Peyer's patch (tissue), 4 donors: ENCODE measurements around the gene ZSCAN26. TPM values are rescaled to one million over a fixed set of nuclear protein-coding genes. Genes with fewer than 3 reads are reported as not detected.
A peak's percentile ranks its signal among the peaks of the same experiment; 100 is the strongest.

Experiments
- DNase-seq, 3 donors: peaks; one replicate each; pipeline ENCODE4 v3.0.0-alpha.2; 2017 to 2019
- H3K27ac ChIP-seq, 4 donors: fragments of 200-600 bp; sonication (generic); one replicate each; pipeline ENCODE4 v1.5.1; 2016 to 2019
- H3K27me3 ChIP-seq, 2 donors: fragments of 200-600 bp; sonication (generic); one replicate each; pipeline ENCODE4 v1.5.1; 2019
- H3K36me3 ChIP-seq, 3 donors: fragments of 200-600 bp; sonication (generic); one replicate each; pipeline ENCODE4 v1.5.1; 2016 to 2019
- H3K4me1 ChIP-seq, 4 donors: fragments of 200-600 bp; sonication (generic); one replicate each; pipeline ENCODE4 v1.5.1; 2016 to 2019
- H3K4me3 ChIP-seq, 4 donors: fragments of 200-600 bp; sonication (generic); 1 replicate in 3 of 4; 2 replicates in 1 of 4; pipeline ENCODE4 v1.5.1; 2016 to 2019; ENCODE audit warnings: mild to moderate bottlenecking in 1 of 4
- H3K9me3 ChIP-seq, 4 donors: fragments of 200-600 bp; sonication (generic); one replicate each; pipeline ENCODE4 v1.5.1; 2016 to 2019; ENCODE audit warnings: mild to moderate bottlenecking in 1 of 4
- CTCF ChIP-seq, 6 experiments: fragments of 450-650 bp in 4 of 6; fragments of 200-600 bp in 2 of 6; sonication (generic) in 1 of 6; IDR thresholded peaks; one replicate each; pipeline ENCODE4 v1.5.1; 2017 to 2019; ENCODE audit warnings: antibody characterized with exemption in 6 of 6, mild to moderate bottlenecking in 3 of 6, moderate library complexity in 1 of 6
- POLR2A ChIP-seq, 2 donors: fragments of 450-650 bp; IDR thresholded peaks; one replicate each; pipeline ENCODE4 v1.5.1; 2017; ENCODE audit warnings: antibody characterized with exemption in 2 of 2, mild to moderate bottlenecking in 2 of 2, moderate library complexity in 2 of 2
- total RNA-seq, 4 donors: library from RNA; depleted of rRNA; stranded (reverse); fragments of >200 nt; gene quantifications; one replicate each; pipeline ENCODE4 v1.1.0, GENCODE V29; 2016

Gene ZSCAN26
- total RNA-seq, 4 donors from 2014 or later, result 19.1 to 34.7 (median 20.2) TPM

GRCh38 chr6:28258877-28259777 lies 7.8 kb upstream of the ZSCAN26 start, which contains the start of gene NKAPL:
Gene NKAPL, plus strand, starts transcription at chr6:28259297. Its CDS starts 75 bp downstream, at chr6:28259372.
- H3K27ac ChIP-seq, result peak within 1 kb of the TSS in 2 of 4 donors; percentile 11 to 25
- no peaks in the 10 kb centered on the region for H3K4me1 ChIP-seq
- no peaks in the 10 kb centered on the region for H3K36me3 ChIP-seq
- peak within 1 kb of the TSS; percentile 14 to 43 (median 37) for H3K4me3 ChIP-seq
- H3K9me3 ChIP-seq, result no peaks in the 10 kb centered on the region
- peak; percentile 53 to 76 (median 55) for DNase-seq
- H3K27me3 ChIP-seq, result no peaks in the 10 kb centered on the region
- TF ChIP-seq CTCF (IDR thresholded peaks at IDR 0.05) (no peak), POLR2A (IDR thresholded peaks at IDR 0.05) (no peak)

- Histone ChIP-seq H3K27ac (no peak overlapping the region), H3K9me3 (no peaks in the 10 kb centered on the region), H3K4me1 (peaks cover 0 to 6% (median 0%) of the 10 kb centered on the region in 4 donors), H3K27me3 (no peaks in the 10 kb centered on the region), H3K4me3 (no peak overlapping the region), H3K36me3 (no peaks in the 10 kb centered on the region)
- TF ChIP-seq POLR2A (IDR thresholded peaks at IDR 0.05), result no peak
- TF ChIP-seq CTCF (IDR thresholded peaks at IDR 0.05), result no peak
- DNase-seq, result no peak
Measured at GRCh38 chr6:28263922-28264321, 3.0 kb upstream of the ZSCAN26 start.

DNA sequence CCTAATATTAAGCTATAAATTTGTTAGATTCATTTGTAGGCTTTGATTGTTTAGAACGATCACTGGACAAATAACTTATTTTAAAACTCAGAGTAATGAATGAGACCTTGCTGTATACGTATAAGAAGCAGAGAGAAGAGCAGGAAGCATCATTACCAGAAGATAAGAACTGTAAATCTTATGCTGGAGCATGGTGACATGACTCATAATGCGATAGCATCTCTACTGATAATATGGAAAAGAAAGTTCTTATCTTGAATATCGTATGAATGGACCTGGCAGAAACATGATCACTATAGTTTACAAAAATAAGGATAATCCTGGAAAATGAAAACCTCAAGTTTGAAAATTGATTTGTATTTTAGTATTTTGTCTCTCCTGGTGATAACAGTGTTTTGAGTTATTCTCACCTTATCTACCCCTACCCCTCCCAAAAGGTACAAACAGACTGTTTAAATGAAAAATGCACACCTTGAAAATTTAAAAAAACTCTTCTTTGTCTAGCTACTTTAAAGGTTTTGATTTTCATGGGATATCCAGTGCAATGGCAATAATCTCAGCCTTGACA lies 2.0 kb upstream of the ZSCAN26 start:
- no peaks in the 10 kb centered on the region for H3K27me3 ChIP-seq
- no peak overlapping the region for H3K4me3 ChIP-seq
- H3K27ac ChIP-seq, result no peak overlapping the region
- no peaks in the 10 kb centered on the region for H3K36me3 ChIP-seq
- TF ChIP-seq POLR2A (IDR thresholded peaks at IDR 0.05), result no peak
- no peak for TF ChIP-seq CTCF (IDR thresholded peaks at IDR 0.05)
- H3K9me3 ChIP-seq, result no peaks in the 10 kb centered on the region
- peaks cover 0 to 6% (median 0%) of the 10 kb centered on the region in 4 donors for H3K4me1 ChIP-seq
- DNase-seq, result no peak

DNA sequence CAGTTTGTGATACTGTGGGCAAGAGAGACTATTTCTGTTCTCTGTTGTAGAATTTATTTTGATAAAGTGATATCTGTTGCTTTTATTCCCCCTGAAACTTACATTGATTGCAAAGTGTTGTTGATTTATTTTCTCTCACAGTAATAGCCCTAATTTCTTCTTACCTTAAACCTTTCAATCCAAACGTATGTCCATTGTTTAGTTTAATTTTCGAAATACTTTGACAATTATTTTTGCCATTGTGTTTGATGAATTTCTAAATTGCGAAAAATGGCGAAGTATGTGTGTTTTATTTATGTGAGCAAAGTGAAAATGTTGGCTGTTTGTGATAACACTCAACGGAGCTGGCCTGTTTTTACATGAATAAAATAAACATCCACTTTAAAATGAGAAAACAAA lies 381 bp upstream of the ZSCAN26 start:
- no peak for TF ChIP-seq POLR2A (IDR thresholded peaks at IDR 0.05)
- no peak for TF ChIP-seq CTCF (IDR thresholded peaks at IDR 0.05)

DNA sequence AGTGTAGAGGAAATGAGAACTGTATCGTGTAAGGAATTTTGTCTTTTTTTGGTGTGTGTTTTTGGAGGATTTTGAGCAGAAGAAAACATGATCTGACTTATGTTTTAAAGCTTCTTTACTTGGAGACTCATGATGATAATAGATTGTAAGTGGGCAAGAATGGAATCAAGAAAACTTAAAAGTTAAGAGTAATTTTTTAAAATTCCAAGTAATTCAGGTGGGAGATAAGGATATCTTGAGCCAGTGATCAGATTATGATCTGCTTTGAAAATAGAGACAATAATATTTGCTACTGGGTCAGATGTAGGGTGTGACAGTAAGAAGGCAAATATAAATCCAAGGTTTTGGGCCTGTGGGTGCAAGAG lies 734 bp downstream of the ZSCAN26 start:
- peak overlapping the region; percentile 57 to 90 (median 87) for H3K4me3 ChIP-seq
- H3K4me1 ChIP-seq, result peaks cover 0 to 6% (median 0%) of the 10 kb centered on the region in 4 donors
- TF ChIP-seq POLR2A (IDR thresholded peaks at IDR 0.05), result no peak
- TF ChIP-seq CTCF (IDR thresholded peaks at IDR 0.05), result no peak
- no peak for DNase-seq
- H3K36me3 ChIP-seq, result peaks cover 0 to 10% (median 0%) of the 10 kb centered on the region in 3 donors
- no peaks in the 10 kb centered on the region for H3K9me3 ChIP-seq
- peak overlapping the region in 2 of 4 donors; percentile 78 to 82 for H3K27ac ChIP-seq
- H3K27me3 ChIP-seq, result no peaks in the 10 kb centered on the region

More for the DNA sequence above, 381 bp upstream of the ZSCAN26 start:
- H3K27ac ChIP-seq, result peak overlapping the region in 3 of 4 donors; percentile 71 to 82 (median 78)
- H3K27me3 ChIP-seq, result no peaks in the 10 kb centered on the region
- no peak for DNase-seq
- peaks cover 0 to 6% (median 0%) of the 10 kb centered on the region in 4 donors for H3K4me1 ChIP-seq
- H3K4me3 ChIP-seq, result peak overlapping the region; percentile 57 to 90 (median 87)
- H3K9me3 ChIP-seq, result no peaks in the 10 kb centered on the region
- no peaks in the 10 kb centered on the region for H3K36me3 ChIP-seq
